Activated naive CD4-positive, alpha-beta T cell treated with anti-CD3 and anti-CD28 coated beads, Interleukin-2, amount 10 ng/mL, durations not matched to agents 5 hours and 36 hours (primary cell): ENCODE results near the gene ECHS1. TPM values are rescaled to one million over a fixed set of nuclear protein-coding genes. Genes with fewer than 3 reads are reported as not detected.

Experiments
- microRNA-seq: library from miRNA; unstranded; fragments of <30 nt; microRNA quantifications from one replicate; pipeline ENCODE4 v1.2.0, GENCODE V29; 2022; ENCODE audit warnings: borderline microRNAs expressed, borderline replicate concordance
- total RNA-seq, 2 experiments: library from RNA; stranded (reverse); gene quantifications; one replicate each; pipeline ENCODE4 v1.2.3, GENCODE V29; 2021

ECHS1 gene
- total RNA-seq = 10 to 100 TPM; 33.8 to 35.3 TPM

DNA sequence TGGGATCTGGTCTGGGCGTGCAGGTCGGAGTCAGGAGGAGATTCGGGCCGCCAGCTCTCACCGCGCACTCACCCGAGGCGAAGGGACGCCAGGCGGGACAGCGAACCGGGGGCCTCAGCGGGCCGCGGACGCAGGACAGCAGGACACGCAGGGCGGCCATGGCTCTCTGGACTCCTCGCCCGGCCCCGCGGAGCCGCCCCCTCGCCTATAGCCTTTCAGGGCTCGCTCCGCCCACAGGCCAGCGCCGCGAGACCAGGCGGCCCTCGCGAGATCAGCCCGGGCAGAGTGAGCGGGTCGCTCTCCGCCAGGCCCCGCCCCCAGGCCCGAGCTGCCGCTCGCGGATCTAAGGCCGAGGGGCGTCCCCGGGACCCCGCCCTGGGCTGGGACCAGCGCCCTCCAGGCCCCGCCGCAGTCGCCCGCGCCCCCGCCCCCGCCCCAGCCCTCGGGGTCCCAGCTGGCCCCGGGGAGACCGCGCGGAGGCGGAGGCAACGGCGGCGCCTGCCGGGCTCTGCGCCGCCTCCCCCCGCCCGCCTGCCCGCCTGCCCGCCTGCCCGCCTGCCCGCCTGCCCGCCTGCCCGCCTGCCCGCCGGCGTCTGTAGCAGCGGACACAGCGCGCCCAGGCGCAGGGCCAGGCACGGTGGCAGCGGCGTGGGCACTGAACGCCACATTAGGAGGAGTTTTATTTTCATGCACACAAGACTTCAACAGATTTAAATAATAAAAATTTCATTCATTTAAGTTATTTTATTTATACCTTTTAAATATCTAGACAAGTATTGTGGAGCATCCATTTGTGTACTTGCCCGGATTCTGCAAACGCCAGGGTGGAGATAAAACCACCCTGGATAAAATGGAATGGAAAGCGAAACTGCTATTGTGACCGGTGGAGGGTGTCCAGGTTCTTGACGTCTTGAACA is at the start of gene ECHS1:
Gene ECHS1, minus strand, starts transcription at position 181 of the 917 bp plus-strand sequence. Its CDS starts 21 bp downstream, at position 160.

DNA sequence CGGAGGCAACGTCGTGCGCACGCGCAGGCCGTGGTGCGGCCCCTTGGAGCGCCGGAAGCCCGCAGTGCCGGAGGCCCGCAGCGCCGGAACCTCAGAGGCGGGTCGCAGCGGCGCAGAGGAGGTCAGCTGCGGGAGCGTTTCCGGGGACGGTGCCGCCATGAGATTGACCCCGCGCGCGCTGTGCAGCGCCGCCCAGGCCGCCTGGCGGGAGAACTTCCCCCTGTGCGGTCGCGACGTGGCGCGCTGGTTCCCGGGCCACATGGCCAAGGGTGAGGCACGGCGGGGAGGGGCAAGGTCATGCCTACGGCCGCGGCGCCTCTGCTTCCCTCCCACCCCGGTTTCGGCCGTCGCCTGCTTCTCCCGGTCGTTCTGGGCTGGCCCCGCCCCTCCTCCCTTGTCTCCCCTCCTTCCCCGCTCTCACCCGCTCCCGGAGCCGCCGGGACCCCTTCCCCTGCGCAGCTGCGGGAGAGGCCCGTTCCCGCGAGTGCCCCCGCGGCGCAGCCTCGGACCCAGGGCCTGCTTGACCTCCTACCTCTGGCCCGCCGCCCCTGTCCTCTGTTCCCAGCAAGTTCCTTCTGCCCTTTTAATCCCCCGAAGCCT is 21.0 kb upstream of the ECHS1 start, which contains the start of gene MTG1:
Gene MTG1, plus strand, starts transcription at position 94 of the 600 bp plus-strand sequence. Its CDS starts 64 bp downstream, at position 158.

DNA sequence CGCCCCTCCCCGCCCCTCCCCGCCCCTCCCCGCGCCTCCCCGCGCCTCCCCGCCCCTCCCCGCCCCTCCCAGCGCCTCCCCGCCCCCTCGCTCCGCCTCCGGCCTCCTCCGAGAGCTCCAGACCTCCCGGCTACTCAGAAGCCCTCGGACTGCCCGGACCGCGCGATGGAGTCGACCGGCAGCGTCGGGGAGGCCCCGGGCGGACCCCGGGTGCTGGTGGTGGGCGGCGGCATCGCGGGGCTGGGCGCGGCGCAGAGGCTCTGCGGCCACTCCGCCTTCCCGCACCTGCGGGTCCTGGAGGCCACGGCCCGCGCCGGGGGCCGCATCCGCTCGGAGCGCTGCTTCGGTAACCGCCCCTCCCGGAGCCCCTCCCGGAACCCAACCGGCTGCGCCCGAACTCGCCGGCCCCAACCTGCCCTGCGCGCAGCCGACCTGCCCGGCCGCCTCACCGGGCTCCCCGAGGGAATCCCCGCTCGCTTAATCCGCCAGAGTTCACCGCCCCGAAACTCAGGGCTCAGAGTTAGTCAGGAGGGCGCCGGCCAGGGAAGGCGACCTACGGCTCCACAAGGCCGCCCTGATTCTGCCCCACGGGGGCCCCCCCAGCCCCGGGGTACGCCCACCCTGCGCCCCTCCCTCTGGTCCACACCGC is 6.1 kb upstream of the ECHS1 start, which contains the start of gene PAOX:
Gene PAOX, plus strand, starts transcription at position 111 of the 649 bp plus-strand sequence. Its CDS starts 55 bp downstream, at position 166.

DNA sequence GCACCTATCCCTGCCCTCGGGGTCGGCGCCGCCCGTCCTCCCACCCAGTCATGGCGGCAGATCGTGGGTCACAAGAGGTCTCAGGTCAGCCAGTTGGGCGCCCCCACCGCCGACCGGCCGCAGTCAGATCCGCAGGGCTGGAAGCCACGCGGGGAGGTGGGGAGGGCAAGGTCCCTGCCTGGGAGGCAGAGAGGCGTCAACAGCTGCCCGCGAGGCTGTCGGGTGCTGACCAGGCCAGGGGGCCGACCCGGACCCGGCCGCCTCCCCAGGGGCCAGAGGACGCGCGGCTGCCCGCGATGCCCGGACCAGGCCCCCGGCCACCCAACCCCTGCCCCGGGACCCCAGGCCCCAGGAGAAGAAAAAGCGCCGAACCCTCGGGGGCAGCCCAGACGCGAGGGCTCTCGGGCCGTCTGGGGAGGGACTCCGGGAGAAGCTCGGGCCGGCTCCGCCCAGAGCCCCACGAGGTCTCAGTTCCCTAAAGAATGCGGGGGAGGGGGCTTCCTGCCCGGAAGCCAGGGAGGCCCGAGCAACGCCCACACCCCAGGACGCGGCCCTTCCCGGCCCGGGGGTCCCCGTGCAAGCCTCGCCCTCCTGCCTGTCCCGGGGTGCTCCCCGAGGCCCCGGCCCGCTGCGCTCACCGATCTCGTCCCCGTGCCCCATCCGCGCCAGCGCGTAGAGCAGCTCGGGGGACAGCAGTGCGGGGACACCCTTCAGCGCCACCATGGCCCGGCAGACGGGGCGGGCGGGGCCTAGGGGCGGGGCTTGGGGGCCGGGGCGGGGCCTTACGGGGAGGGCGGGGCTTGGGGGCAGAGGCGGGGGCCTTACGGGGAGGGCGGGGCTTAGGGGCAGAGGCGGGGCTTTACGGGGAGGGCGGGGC is 15.6 kb downstream of the ECHS1 start, which contains the start of gene FUOM:
Gene FUOM, minus strand, starts transcription at position 735 of the 877 bp plus-strand sequence. Its CDS starts 12 bp downstream, at position 723.

DNA sequence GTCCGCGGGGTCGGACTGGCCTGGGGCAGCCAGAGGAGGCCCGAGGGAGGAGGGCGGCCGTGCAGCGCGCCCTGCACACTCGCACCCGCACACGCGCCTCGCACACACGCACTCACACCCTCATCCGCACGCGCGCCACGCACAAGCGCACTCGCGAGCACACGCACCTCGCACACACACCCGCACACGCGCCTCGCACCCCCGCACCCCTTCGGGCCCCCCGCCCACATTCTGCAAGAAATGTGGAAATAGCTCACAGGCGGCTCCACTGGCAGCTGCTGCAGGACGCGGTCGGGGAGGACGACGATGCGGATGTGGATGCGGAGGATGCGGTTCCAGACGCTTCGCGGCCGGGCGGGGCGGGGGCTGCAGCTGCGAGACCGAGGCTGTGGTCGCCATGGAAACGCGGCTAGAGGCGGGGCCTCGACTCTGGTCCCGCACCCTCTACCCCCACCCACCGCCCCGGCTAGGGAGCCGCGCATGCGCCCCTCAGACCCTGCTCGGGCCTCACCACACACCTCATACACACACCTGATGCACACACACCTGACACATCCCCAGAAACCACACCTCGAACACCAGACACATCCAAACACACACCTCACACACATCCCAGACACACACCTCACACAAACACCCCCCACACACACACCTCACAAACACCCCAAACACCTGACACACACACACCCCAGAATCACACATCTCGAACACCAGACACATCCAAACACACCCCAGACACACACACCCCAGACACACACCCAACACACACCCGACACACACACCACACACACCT is 36.4 kb downstream of the ECHS1 start, which contains the start of gene CALY:
Gene CALY, minus strand, starts transcription at position 320 of the 793 bp plus-strand sequence. CDS start 7,907 bp downstream, outside the sequence.

Small RNAs within 50 kb of the gene (microRNA-seq; reads per million reads assigned to microRNA genes)
- gene MIR3944 = 1.3 reads per million

Other genes with a start within 250 kb of the ECHS1 start
- under 1 TPM; 0.26 to 0.83 TPM for gene KNDC1, start 213.1 kb downstream of the ECHS1 start, total RNA-seq
- not detected for gene UTF1, start 143.1 kb downstream of the ECHS1 start, total RNA-seq
- gene VENTX, start 135.5 kb downstream of the ECHS1 start, total RNA-seq = not detected
- gene ADAM8, start 96.5 kb downstream of the ECHS1 start, total RNA-seq = 100 to 1,000 TPM in 1 of 2 experiments, 10 to 100 TPM in 1; 91.0 to 101 TPM
- gene TUBGCP2, start 64.5 kb downstream of the ECHS1 start, total RNA-seq = 10 to 100 TPM; 55.9 to 61.1 TPM
- gene ZNF511, start 64.4 kb downstream of the ECHS1 start, total RNA-seq = 10 to 100 TPM; 44.5 to 48.9 TPM
- gene CALY, start 36.5 kb downstream of the ECHS1 start, total RNA-seq = not detected
- not detected for gene PRAP1, start 26.0 kb downstream of the ECHS1 start, total RNA-seq
- 10 to 100 TPM; 15.6 to 19.1 TPM for gene FUOM, start 15.3 kb downstream of the ECHS1 start, total RNA-seq
- gene PAOX, start 5.9 kb upstream of the ECHS1 start, total RNA-seq = 1 to 10 TPM; 5.5 to 6.3 TPM
- 10 to 100 TPM; 44.6 to 50.0 TPM for gene MTG1, start 20.8 kb upstream of the ECHS1 start, total RNA-seq
- gene SPRN, start 51.3 kb upstream of the ECHS1 start, total RNA-seq = not detected
- 1 to 10 TPM; 2.5 to 3.3 TPM for gene SCART1, start 80.6 kb upstream of the ECHS1 start, total RNA-seq
- gene CYP2E1, start 154.0 kb upstream of the ECHS1 start, total RNA-seq = under 1 TPM in 1 of 2 experiments, not detected in 1; 0.30 TPM
- not detected for gene SYCE1, start 192.2 kb upstream of the ECHS1 start, total RNA-seq